Endothelial cell (in vitro differentiated cells): ENCODE measurements around the gene C6orf118. TPM values are rescaled to one million over a fixed set of nuclear protein-coding genes. Genes with fewer than 3 reads are reported as not detected.
A peak's percentile ranks its signal among the peaks of the same experiment; 100 is the strongest.

ENCODE experiments used
- DNase-seq: peaks from one replicate; pipeline ENCODE4 v3.0.0; 2021; ENCODE audit warnings: low spot score
- H3K27ac Mint-ChIP-seq: one replicate; pipeline ENCODE4 v1.8.0; 2021; ENCODE audit warnings: mixed read lengths, inconsistent platforms; ENCODE audit not compliant: unreplicated experiment
- H3K27me3 Mint-ChIP-seq: one replicate; pipeline ENCODE4 v1.8.0; 2021; ENCODE audit warnings: mild to moderate bottlenecking, moderate library complexity, mixed read lengths, inconsistent platforms; ENCODE audit not compliant: unreplicated experiment
- H3K36me3 Mint-ChIP-seq: one replicate; pipeline ENCODE4 v1.8.0; 2021; ENCODE audit warnings: mild to moderate bottlenecking, low read depth, mixed read lengths, inconsistent platforms; ENCODE audit not compliant: unreplicated experiment
- H3K4me1 Mint-ChIP-seq: one replicate; pipeline ENCODE4 v1.8.0; 2021; ENCODE audit warnings: mild to moderate bottlenecking, mixed read lengths, inconsistent platforms; ENCODE audit not compliant: unreplicated experiment
- H3K4me3 Mint-ChIP-seq: one replicate; pipeline ENCODE4 v1.8.0; 2021; ENCODE audit warnings: mild to moderate bottlenecking, mixed read lengths, inconsistent platforms; ENCODE audit not compliant: unreplicated experiment
- H3K9me3 Mint-ChIP-seq: one replicate; pipeline ENCODE4 v1.8.0; 2021; ENCODE audit warnings: mixed read lengths, inconsistent platforms; ENCODE audit not compliant: unreplicated experiment
- total RNA-seq: library from RNA; stranded (reverse); fragmentation: NEBNext Ultra II Directional; extraction: Animal tissue kit (Norgen Biotek cat#: 25700); gene quantifications from one replicate; pipeline ENCODE4 v1.2.1, GENCODE V29; 2021; ENCODE audit not compliant: unreplicated experiment
- TF ChIP-seq, protein P1 (sequence below): fragments of 200-600 bp; sonication (generic); IDR thresholded peaks from one replicate; pipeline ENCODE4 v1.5.0; 2021; ENCODE audit warnings: antibody characterized with exemption; ENCODE audit not compliant: unreplicated experiment

C6orf118 gene
- total RNA-seq, 1 donor from 2014 or later: not detected

DNA sequence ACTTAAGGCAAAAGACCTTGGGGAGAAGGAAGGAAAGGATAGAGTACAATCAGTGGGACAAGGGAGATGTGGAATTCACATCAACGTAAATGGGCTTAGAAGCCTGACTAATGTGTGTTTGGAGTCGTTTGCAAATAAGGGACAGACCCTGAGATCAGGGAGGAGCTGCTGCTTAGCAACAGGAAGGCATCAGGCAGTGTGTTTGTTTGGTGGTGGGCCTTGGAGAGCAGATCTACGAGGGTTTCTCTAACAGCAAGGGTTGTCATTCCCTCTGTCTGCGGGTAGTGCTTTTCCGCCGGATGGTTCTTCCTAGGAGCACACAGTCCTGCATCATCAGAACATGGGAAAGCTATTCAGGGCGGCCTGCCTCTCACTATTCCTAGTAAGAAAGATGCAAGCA is 40.4 kb downstream of the C6orf118 start:
- TF ChIP-seq, protein P1, sequence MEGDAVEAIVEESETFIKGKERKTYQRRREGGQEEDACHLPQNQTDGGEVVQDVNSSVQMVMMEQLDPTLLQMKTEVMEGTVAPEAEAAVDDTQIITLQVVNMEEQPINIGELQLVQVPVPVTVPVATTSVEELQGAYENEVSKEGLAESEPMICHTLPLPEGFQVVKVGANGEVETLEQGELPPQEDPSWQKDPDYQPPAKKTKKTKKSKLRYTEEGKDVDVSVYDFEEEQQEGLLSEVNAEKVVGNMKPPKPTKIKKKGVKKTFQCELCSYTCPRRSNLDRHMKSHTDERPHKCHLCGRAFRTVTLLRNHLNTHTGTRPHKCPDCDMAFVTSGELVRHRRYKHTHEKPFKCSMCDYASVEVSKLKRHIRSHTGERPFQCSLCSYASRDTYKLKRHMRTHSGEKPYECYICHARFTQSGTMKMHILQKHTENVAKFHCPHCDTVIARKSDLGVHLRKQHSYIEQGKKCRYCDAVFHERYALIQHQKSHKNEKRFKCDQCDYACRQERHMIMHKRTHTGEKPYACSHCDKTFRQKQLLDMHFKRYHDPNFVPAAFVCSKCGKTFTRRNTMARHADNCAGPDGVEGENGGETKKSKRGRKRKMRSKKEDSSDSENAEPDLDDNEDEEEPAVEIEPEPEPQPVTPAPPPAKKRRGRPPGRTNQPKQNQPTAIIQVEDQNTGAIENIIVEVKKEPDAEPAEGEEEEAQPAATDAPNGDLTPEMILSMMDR: no peak
- DNase-seq: no peak
- no peaks in the 10 kb centered on the region for H3K9me3 Mint-ChIP-seq
- peaks cover 11% of the 10 kb centered on the region for H3K4me1 Mint-ChIP-seq
- peak overlapping the region; percentile 9 for H3K27ac Mint-ChIP-seq
- peaks cover 2% of the 10 kb centered on the region for H3K27me3 Mint-ChIP-seq
- H3K4me3 Mint-ChIP-seq: no peak overlapping the region
- H3K36me3 Mint-ChIP-seq: no peaks in the 10 kb centered on the region

DNA sequence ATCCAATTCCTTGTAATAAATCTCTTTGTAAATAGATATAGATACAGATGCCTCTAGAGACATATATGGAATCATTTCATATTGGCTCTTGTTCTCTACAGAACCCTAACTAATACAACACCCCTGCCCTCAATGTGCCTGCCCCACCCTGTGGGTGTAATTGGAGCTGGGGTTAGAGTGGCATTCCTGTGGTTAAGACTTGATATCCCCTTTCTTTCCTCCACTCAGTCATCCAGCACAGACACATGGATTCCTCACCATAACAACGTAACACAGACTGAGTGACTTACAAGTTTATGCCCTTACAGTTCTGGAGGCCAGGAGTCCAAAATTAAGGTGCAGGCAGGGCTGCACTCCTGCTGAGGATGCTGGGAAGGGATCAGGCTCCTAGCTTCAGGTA is 42.8 kb downstream of the C6orf118 start:
- Mint-ChIP-seq H3K4me3 (no peak overlapping the region), H3K4me1 (peaks cover 11% of the 10 kb centered on the region), H3K27me3 (peaks cover 2% of the 10 kb centered on the region), H3K27ac (no peak overlapping the region), H3K9me3 (no peaks in the 10 kb centered on the region), H3K36me3 (no peaks in the 10 kb centered on the region)
- DNase-seq: no peak
- TF ChIP-seq, protein P1: no peak

DNA sequence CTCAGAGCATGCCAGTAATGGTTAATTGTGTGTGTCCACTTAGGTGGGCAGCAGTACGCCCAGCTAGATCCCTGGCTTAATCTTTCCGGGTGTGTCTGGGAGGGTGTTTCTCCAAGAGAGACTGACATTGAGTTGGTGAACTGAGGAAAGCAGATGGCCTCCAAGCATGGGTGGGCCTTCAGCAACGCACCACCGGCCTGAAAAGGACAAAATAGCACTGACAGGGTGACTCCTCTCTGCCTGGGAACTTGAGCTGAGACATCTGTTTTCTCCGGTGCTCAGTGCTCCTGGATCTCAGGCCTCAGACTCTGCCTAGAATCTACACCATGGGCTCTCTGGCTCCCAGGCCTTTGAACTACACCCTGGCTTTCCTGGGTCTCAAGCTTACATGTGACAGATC is 43.2 kb downstream of the C6orf118 start:
- no peak overlapping the region for H3K27ac Mint-ChIP-seq
- TF ChIP-seq, protein P1: no peak
- no peaks in the 10 kb centered on the region for H3K9me3 Mint-ChIP-seq
- H3K36me3 Mint-ChIP-seq: no peaks in the 10 kb centered on the region
- DNase-seq: no peak
- H3K4me1 Mint-ChIP-seq: peaks cover 11% of the 10 kb centered on the region
- H3K27me3 Mint-ChIP-seq: peaks cover 2% of the 10 kb centered on the region
- H3K4me3 Mint-ChIP-seq: no peak overlapping the region

DNA sequence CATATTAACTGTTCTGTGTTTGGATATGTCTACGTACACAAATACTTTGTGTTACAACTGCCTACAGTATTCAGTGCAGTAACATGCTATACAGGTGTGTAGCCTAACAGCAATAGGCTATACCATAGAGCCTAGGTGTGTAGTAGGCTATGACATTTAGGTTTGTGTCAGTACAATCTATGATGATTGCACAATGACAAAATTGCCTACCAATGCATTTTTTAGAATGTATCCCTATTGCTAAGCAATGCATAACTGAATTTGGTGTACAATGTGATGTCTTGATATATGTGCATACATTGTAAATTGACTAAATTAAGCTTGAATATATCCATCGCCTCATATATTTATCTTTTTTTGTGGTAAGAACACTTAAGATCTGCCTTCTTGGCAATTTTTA is 48.9 kb downstream of the C6orf118 start:
- no peak for DNase-seq
- Mint-ChIP-seq H3K9me3 (peaks cover 9% of the 10 kb centered on the region), H3K4me3 (no peak overlapping the region), H3K36me3 (peaks cover 14% of the 10 kb centered on the region), H3K4me1 (no peaks in the 10 kb centered on the region), H3K27me3 (no peaks in the 10 kb centered on the region), H3K27ac (no peak overlapping the region)
- TF ChIP-seq, protein P1: no peak

DNA sequence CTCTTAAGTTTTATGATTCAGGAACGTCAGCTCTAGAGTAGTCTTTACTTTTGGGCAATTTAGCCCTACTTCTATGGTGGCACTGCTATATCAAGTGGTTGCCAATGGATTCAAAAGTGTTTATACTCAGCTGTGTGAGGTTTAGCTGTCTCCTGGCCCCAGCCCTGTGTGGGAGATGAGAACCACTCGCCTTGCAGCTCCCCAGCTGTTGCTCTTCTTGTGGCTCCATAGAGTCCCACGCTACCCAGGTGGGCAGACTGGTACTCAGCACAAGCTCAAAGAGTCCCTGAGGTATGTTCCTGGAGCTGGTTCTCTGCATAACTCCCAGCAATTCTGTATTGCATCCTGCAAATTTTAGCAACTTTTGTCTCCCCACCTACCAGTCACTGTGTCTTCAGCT is 59.6 kb downstream of the C6orf118 start:
- Mint-ChIP-seq H3K9me3 (no peaks in the 10 kb centered on the region), H3K36me3 (no peaks in the 10 kb centered on the region), H3K4me1 (peaks cover 7% of the 10 kb centered on the region), H3K27ac (no peak overlapping the region), H3K4me3 (no peak overlapping the region), H3K27me3 (no peaks in the 10 kb centered on the region)
- TF ChIP-seq, protein P1: no peak
- DNase-seq: no peak
